Ramos (cell line): ENCODE measurements around the gene STRC.
"Not testable (repeated sequence)": the region's sequence is repeated elsewhere in the genome, so short reads cannot be mapped to it uniquely, and the experiment has no call there.

Experiments
- in situ Hi-C: fragments of 300-500 bp; cut with MboI; formaldehyde crosslinking; loops from one replicate; pipeline ENCODE4 v1.14.3; 2022; ENCODE audit warnings: low sequenced_read_pairs; ENCODE audit not compliant: unreplicated experiment

STRC gene

DNA sequence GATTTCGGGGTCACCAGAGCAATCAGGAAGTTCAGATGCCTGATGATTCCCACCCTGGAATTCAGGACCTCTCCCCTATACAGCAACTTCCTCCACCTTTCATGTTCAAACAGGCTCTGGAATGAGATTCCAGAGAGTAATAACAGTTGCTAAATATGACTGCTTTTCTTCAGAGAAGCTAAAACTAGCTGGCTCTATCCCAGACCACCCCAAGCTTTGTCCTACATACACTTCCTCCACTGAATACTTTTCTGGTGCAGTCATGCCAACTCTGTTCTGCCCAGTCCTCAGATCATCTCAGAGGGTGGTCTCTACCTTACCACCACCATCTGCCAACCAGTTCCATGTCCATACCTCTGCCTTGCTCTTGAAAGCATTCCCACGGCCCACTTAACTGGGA is 52.0 kb downstream of the STRC start:
- in situ Hi-C loops, result not testable (repeated sequence)

DNA sequence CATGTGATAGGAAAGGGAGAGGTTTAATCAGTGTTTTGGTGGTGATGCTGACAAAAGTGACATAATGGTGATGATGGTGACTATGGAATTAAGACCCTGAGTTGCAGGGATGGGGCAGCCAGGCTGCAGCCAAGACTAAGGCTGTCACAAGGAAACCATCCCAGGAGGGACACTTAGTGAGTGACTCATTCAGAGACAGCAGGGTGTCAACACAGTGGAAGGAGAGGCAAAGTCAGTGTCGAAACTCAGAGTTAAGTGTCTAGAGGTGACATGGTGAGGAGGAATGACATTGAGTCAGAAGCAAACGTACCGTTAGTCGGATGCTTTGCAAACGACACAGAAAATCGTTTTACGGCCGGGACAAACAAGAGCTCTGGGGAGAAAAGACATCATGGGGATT is 54.8 kb downstream of the STRC start:
- in situ Hi-C loops, result not testable (repeated sequence)

DNA sequence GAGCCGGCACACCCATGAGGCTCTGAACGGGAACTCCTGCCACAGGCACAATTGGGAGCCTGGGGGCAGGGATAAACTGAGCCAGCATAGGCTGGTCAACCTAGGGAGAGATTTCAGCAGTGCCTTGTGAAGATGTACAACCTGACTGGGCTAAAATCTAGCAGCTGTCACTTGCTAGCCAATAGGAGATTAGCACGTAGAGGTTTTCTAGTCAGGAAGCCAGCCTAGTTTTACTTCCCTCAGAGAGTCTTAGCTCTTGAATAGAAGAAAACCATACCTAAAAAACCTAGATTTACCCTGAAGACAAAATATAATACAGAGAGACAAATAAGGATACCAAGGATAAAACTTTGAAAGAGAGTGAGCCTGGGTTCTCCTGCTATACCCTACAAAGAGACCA is 55.8 kb downstream of the STRC start:
- in situ Hi-C loops, result not testable (repeated sequence)

DNA sequence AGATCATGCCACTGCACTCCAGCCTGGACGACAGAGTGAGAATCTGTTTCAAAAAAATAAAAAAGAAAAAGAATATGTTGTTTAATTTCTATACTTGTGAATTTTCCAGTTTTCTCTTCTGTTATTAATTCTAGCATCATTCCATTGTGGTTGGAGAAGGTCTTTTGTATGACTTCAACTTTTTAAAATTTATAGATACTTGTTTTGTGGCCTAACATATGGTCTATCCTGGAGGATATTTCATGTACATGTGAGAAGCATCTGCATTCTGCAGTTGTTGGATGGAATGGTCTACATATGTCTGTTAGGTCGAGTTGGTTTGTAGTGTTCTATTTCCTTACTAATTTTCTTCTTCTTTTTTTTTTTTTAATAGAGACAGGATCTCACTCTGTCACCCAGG is 65.6 kb downstream of the STRC start:
- in situ Hi-C loops, result no loop called here

DNA sequence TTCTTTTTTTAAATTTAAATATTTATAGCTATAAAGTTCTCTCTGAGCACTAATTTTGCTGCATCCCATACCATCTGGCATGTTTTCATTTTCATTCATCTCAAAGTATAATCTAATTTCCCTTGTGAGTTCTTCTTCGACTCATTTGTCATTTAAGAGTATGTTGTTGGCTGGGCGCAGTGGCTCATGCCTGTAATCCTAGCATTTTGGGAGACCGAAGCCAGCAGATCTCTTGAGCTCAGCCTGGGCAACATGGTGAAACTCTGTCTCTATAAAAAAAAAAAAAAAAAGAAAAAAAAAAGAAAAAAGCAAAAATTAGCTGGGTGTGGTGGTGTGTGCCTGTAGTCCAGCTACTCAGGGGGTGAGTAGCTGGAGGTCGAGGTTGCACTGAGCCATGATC is 66.3 kb downstream of the STRC start:
- in situ Hi-C loops, result no loop called here

DNA sequence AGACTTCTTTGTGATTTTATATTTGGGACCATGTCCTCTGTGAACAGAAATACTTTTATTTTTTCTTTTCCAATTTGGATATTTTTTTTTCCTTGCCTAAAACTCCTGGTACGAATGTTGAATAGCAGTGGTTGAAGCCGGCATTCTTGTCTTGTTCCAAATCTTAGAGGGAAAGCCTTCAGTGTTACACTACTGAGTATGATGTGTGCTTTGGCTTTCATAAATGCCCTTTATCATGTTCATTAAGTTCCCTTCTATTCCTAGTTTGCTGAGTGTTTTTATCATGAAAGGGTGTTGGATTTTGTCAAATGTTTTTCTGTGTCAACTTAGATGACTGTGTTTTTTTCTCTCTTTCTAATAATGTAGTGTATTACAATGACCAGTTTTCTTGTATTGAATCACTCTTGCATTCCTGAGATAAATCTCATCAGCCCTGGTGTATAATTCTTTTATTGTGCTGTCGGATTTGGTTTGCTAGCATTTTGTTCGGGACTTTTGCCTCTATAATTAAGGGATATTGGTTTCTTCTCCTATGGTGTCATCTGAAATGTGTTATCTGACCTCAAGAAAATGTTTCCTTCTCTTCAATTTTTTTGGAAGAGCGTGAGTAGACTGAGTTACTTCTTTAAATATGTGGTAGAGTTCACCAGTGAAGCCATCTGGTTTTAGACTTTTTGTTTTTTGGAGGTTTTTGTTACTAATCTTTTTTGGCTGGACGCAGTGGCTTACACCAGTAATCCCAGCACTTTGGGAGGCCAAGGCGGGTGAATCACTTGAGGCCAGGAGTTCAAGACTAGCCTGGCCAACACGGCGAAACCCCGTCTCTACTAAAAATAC is 67.9 kb downstream of the STRC start:
- in situ Hi-C loops, result no loop called here
